Measurements from ENCODE around the gene BABAM2. TPM values are rescaled to one million over a fixed set of nuclear protein-coding genes. Genes with fewer than 3 reads are reported as not detected.
A peak's percentile ranks its signal among the peaks of the same experiment; 100 is the strongest.

The BABAM2 gene
- total RNA-seq, 2 experiments from 2014 or later, result 65.4 to 69.5 TPM

DNA sequence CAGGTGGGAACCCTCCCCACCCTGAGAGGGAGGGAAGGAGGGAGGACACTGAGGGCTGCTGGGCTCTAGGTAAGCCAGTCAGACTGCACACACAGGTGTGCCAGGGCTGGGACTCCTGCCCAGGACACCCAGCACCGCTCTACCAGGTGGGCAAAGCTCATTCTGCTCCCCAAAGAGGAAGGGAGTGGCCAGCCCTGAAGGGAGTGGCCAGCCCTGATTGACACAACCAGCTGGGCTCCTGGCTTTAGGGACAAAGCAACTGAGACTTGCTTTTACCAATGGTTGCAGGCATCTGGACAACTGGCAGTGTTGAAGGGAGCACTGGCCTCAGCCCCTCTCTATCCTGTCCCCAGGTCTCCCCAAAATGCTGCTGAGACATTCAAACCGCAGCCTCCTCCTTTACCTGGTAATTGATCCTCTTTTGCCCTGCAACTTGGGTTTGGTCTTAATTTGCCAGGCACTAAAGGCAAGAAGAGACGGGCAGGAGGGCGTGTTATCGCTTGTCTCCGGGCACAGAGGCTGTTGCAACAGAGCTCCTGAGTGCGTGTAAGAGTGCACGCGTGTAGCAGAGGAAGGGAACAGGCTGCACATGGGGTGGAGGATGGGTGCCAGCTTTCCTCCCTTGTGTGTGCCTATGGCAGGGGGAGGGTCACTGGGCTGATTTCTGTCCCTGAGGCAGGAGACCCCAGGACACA is 487.6 kb downstream of the BABAM2 start:
- peaks cover 33% of the 10 kb centered on the region for H3K4me1 Mint-ChIP-seq
- no peak overlapping the region for H3K4me3 Mint-ChIP-seq
- H3K36me3 Mint-ChIP-seq, result no peaks in the 10 kb centered on the region
- CTCF ChIA-PET, result interaction anchor here (0.8 to 1.4 kb wide), 7 partner anchors 9 to 74 kb away, joined by 3 to 6 read pairs (median 3); partner anchors contain the start of gene FOSL2
- no peak for ATAC-seq
- peak overlapping the region; percentile 22 for H3K27ac Mint-ChIP-seq
- no peak for DNase-seq
- peaks cover 5% of the 10 kb centered on the region for H3K27me3 Mint-ChIP-seq
- no peaks in the 10 kb centered on the region for H3K9me3 Mint-ChIP-seq (ENCODE audit: low read depth)

DNA sequence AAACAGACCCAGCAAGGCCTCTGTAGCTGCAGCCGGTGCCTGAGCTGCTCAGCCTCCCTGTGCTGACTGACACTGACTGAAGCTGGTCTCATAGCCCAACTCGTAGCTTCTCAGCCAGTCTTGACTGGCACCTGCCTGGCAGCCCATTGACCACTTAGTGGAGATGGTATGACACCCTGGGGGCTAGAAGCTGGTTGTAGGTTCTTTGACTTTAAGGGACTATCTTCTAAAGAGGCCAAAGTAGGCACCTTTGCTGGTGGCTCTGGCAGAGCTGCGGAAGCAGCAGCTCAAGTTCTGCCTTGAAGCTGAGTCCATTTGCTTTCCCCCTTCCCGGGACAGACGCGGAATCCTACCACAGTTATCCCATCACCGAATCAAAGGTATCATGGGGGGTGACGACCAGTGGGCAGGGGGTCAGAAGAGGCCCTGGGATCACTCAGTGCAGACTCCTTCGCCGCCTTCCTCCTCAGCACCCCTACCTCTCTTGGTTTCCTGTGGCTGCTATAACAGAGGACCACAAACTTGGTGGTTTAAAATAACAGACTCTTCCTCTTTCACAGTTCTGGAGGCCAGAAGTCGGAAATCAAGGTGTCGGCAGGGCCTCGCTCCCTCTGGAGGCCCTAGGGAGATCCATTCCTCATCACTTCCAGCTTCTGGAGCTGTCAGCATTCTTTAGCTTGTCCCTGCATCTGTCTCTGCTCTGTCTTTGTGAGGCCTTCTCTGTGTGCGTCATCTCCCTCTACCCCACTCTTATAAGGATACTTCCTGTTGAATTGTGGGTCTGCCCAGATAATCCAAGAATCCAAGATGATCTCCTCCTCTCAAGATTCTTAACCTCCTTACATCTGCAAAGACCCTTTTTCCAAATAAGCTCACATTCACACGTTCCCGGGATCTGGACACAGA is 488.4 kb downstream of the BABAM2 start:
- H3K4me1 Mint-ChIP-seq, result peaks cover 35% of the 10 kb centered on the region
- peak overlapping the region; percentile 4 for H3K4me3 Mint-ChIP-seq
- CTCF ChIA-PET, result interaction anchor here (0.8 to 1.7 kb wide), 8 partner anchors 10 to 73 kb away, joined by 3 to 6 read pairs (median 3); partner anchors contain the start of gene FOSL2
- peak; percentile 71 for ATAC-seq
- no peak for DNase-seq
- peaks cover under 1% of the 10 kb centered on the region for H3K27me3 Mint-ChIP-seq
- peak overlapping the region; percentile 85 for H3K27ac Mint-ChIP-seq
- no peaks in the 10 kb centered on the region for H3K36me3 Mint-ChIP-seq
- no peaks in the 10 kb centered on the region for H3K9me3 Mint-ChIP-seq (ENCODE audit: low read depth)

DNA sequence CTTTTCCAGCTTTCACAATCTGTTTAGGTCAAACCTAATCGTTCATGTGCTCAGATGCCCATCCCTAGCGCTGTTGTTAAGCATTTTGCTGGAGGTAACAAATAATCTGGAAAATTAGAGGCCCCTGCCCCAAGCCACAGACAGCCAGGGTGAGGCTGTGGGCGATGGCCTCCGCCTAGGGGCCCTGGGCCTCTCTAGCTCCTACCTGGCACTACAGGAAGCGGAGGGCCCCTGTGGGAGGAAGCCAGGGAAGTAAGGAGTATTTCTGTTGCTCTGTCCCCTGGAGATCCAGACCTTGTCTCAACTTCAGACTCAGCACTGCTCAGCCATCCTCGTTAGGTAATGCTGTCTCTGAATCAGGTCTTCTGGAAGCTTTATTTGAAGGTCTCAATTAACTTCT is 489.7 kb downstream of the BABAM2 start:
- H3K4me1 Mint-ChIP-seq, result peaks cover 35% of the 10 kb centered on the region
- CTCF ChIA-PET, result interaction anchor here (1.7 kb wide), 1 partner anchor 11 kb away, joined by 6 read pairs; no protein-coding TSS in a partner anchor
- H3K4me3 Mint-ChIP-seq, result no peak overlapping the region
- H3K27me3 Mint-ChIP-seq, result no peaks in the 10 kb centered on the region
- DNase-seq (no peak), ATAC-seq (no peak)
- H3K27ac Mint-ChIP-seq, result no peak overlapping the region
- no peaks in the 10 kb centered on the region for H3K36me3 Mint-ChIP-seq
- H3K9me3 Mint-ChIP-seq (ENCODE audit: low read depth), result no peaks in the 10 kb centered on the region

DNA sequence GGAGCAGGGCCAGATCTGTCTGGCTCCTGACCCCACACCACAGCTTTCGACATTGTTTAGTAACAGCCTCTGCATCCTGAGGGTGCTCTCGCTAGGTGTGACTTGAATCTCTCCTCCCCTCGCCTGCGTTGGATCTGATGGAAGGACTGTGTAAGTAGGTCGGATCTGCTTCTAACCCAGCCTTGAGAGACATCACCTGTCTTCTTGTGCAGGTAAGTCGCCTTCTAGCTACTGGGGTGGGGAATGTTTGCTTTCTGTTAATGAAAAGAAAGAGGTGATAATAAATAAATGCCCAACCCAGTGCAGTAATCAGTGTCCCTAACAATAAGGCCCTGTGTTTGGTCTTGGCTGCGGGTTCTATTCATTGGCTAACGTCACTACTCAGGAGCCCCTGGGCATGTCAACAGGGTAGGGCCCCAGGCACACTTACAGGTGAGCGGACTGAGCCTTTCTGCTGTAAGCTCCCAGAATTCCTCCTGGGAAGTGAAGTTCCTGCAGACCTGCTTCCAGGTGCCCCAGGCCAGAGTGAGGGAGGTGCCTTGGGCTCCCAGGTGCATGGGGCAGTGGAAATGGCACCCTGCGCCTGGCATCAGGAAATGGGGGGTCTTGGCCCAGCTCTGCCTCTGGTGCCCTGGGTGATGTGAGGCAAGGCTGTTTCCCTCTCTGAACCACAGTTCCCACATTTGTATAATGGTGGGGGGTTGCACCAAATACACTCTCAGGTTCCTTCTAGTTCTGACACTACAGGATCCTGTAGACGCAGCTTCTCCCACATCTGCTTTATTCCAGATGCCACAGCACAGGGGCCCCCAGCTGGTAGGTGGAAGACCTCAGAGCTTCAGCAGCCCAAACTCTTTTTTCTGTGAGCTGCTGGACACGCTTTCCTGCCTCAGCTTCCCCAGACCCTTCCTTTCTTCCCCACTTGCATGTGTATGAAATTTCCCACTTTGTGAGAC is 491.0 kb downstream of the BABAM2 start:
- no peak overlapping the region for H3K27ac Mint-ChIP-seq
- peaks cover 35% of the 10 kb centered on the region for H3K4me1 Mint-ChIP-seq
- CTCF ChIA-PET, result interaction anchor here (1.0 to 2.1 kb wide), 2 partner anchors 10 to 19 kb away, joined by 4 to 9 read pairs; no protein-coding TSS in a partner anchor
- no peaks in the 10 kb centered on the region for H3K36me3 Mint-ChIP-seq
- no peak for DNase-seq
- no peak overlapping the region for H3K4me3 Mint-ChIP-seq
- no peak for ATAC-seq
- no peaks in the 10 kb centered on the region for H3K9me3 Mint-ChIP-seq (ENCODE audit: low read depth)
- H3K27me3 Mint-ChIP-seq, result no peaks in the 10 kb centered on the region

DNA sequence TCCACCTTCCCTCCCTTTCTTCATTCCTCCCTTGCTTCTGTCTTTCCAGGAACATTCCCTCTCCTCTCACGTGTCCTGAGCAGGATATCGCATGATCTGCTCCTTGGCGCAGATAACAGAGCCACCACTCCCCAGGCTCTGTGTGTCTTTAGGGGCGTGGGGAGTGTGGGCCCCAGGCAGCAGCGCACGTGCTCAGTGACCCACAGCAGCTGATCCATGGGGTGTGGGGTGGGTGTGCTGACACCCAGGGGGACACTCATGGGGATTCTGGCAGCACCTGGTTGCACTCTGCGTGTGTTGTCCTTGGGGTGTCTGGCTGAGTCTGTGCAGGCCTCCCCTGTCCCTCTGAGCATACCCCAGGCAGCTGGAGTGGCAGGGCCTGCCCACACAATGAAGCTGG is 492.2 kb downstream of the BABAM2 start:
- CTCF ChIA-PET, result interaction anchor here (2.1 kb wide), 1 partner anchor 9 kb away, joined by 9 read pairs; no protein-coding TSS in a partner anchor
- H3K27me3 Mint-ChIP-seq, result no peaks in the 10 kb centered on the region
- ATAC-seq (no peak), DNase-seq (no peak)
- H3K4me3 Mint-ChIP-seq, result no peak overlapping the region
- H3K27ac Mint-ChIP-seq, result no peak overlapping the region
- no peaks in the 10 kb centered on the region for H3K36me3 Mint-ChIP-seq
- H3K4me1 Mint-ChIP-seq, result peaks cover 40% of the 10 kb centered on the region
- H3K9me3 Mint-ChIP-seq (ENCODE audit: low read depth), result no peaks in the 10 kb centered on the region

DNA sequence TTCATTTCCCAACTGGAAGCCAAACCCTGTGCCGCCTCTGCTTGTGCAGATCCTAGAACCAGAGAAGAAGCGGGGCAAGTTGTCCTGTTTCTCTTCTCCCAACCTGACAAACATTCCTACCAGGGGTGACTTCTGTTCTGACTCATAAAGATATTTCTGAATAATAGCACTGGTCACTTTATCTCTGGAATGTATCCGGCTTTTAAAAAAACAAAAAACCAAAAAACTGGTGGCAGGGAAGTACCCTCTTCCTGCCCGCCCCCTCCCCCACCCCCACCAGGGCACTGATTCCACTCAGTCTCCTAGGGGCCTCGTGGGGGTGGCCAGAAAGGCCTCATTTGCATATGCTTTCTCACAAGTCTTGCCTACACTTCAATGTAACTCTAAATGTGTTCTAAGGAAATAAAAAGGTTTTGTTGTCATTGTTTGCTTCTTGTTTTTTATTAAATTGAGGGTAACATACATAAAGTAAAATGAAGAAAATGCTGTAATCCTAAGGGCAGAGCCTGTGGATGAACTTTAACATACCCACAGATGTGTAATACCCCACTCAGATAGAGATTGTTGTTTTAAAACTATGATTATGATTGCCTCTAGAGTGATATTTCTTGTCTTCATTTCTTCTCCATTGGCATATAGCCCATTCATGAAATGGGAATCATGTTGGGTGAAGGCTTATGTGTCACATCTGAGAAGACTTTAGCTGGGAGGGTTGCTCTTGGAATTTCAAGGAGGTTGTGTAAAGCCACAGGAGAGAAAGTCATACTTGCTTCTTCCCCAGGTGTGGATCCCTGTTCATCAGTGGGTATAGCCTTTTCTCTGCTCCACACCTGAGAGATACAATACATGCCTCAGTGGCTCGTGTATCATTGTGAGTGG is 496.8 kb downstream of the BABAM2 start:
- no peak for ATAC-seq
- Mint-ChIP-seq H3K27ac (no peak overlapping the region), H3K36me3 (no peaks in the 10 kb centered on the region), H3K27me3 (no peaks in the 10 kb centered on the region), H3K4me3 (no peak overlapping the region), H3K9me3 (ENCODE audit: low read depth) (no peaks in the 10 kb centered on the region), H3K4me1 (peaks cover 31% of the 10 kb centered on the region)
- CTCF ChIA-PET, result no interaction called here
- no peak for DNase-seq

Small RNA genes lying within 50 kb of the gene (microRNA-seq; reads per million reads assigned to microRNA genes)
- not detected for gene MIR4263

Other genes with a start within 250 kb of the BABAM2 start
- 10 to 100 TPM; 34.8 to 39.7 TPM for gene SUPT7L, start 227.1 kb upstream of the BABAM2 start, total RNA-seq
- 10 to 100 TPM; 27.8 to 28.2 TPM for gene SLC4A1AP, start 226.8 kb upstream of the BABAM2 start, total RNA-seq
- gene MRPL33, start 119.0 kb upstream of the BABAM2 start, total RNA-seq, result 10 to 100 TPM; 49.0 to 62.0 TPM
- 1 to 10 TPM; 2.6 to 3.4 TPM for gene RBKS, start 342 bp upstream of the BABAM2 start, total RNA-seq

All from activated CD8-positive, alpha-beta memory T cell treated with anti-CD3 and anti-CD28 coated beads, Interleukin-2, amount 10 ng/mL, durations not matched to agents 7 days and 5 days (primary cell).